NCI-H128 (cell line): Measurements from ENCODE around the gene FRMD5.
A peak's percentile ranks its signal among the peaks of the same experiment; 100 is the strongest.

ENCODE experiments used
- DNase-seq: peaks from one replicate; lab custom pipeline; 2025; ENCODE audit not compliant: unreplicated experiment; lab: John Stamatoyannopoulos, UW

Gene FRMD5

GRCh38 chr15:44096596-44096995, 98.5 kb downstream of the FRMD5 start:
- no peak for DNase-seq

DNA sequence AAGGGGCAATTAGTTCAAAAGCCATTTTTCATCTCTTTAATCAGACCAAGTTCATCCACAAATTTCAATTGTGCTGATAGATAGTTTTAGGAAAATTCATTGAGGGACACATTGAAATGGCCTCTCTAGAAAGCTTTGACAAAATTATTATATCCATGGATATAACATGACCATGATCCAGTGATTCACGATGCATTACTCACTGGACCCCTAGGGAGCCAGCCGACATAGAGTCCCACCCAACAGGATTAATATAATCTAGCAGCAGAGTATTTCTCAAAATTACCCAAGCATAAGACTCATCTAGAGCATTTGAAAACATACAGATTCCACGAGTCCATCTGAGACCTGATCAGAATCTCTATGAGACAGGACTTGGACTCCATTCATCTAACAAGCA, 100.3 kb downstream of the FRMD5 start:
- DNase-seq, result no peak

DNA sequence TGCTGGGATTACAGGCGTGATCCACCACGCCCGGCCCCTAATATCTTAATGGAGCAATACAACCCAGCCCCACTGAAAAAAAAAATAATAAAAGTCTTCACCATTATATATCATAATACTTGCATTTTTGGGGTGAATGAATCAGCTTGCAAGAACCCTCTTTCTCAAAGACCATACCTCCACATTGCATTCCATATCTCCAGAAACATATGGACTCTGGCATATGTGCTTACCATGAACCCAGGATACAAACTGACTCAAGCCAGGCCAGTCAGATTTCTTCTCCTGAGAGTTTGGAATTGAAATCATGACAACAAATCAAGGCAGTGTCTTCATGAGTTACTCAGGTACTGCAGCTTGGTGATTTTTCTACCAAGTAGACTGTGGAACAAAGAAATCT, 101.2 kb downstream of the FRMD5 start:
- DNase-seq, result no peak

DNA sequence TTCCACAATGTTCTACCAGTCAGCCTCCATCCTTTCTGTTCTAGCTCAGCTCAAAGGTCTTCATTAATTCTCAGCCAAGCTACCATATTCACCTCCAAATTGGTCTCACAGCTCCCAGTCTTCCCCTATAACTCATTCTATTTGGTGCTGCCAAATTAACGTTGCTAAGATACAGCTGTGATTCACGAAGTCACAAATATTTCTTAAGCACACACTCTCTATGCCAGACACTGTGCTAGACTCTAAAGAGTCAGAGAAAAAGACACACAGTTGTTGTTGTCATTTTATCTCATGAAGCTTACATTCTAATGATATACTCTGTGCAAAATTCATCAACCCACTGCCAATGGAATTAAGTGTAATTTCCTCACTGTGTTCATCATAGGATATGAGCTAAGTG, 102.8 kb downstream of the FRMD5 start:
- no peak for DNase-seq

- DNase-seq, result no peak
Observed at GRCh38 chr15:44087578-44088465, 107.2 kb downstream of the FRMD5 start.

- DNase-seq, result no peak
Observed at GRCh38 chr15:44084770-44085169, 110.3 kb downstream of the FRMD5 start.

DNA sequence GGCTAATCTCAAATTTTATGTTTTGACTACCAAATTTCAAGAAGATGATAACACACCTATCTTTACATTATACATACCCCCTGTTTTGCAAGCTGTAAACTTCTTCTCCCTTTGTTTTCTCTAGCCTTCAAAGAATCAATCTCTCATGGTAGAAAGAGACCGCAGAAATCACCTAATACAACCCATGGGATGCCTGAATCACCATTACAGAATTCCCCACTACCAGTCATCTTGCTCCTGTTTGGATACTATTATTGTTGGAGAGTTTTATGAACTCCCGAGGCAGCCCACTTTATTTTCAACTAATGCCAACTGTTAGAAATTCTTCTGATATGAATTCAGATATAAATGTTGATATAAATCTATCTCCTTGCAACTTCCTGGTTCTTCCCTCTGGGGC, 110.9 kb downstream of the FRMD5 start:
- DNase-seq, result no peak

- DNase-seq, result no peak
Observed at GRCh38 chr15:44082558-44083157, 112.4 kb downstream of the FRMD5 start.

DNA sequence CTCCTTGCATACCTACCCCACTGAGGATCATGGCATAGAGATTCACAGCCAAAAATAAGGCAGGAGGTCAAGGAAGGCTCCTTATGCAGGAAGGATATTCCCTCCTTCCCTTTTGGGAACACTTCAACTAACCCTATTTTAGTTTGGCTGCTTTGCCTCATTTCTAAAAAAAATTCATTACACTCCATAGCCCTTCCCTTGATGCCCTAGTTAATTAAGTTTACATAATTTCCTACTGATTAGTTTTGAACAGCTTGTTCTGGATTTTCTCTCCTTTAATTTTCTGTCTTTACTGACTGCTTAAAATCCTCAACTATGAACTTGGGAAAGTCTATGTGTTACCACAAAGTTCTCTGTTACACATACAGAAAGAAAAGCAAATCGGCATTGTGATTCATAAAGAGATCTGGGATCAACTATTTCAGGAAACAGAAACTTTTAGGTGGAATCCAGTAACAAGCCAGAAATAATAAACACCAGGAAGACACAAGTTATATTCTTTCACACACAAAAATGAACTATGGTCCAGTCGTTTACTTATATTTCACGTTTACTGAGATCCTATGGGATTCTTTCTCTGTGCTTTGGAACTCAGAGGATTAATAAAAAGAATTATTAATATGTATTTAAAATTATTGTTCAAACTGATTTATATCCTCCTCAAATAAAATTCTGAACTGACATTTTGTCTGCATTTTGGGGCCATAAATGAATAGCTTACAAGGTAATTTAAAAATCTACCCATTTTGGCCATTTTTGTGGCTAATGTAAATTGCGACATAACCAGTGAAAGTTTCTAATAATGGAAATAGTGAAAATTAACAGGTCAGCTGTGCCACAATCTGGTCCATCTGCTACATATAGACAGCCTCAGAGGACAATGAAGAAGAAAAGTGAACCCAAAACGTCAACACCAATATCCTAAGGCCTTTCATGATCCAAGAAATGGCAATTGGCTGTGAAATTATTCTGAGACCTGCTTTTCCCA, 113.8 kb downstream of the FRMD5 start:
- no peak for DNase-seq

DNA sequence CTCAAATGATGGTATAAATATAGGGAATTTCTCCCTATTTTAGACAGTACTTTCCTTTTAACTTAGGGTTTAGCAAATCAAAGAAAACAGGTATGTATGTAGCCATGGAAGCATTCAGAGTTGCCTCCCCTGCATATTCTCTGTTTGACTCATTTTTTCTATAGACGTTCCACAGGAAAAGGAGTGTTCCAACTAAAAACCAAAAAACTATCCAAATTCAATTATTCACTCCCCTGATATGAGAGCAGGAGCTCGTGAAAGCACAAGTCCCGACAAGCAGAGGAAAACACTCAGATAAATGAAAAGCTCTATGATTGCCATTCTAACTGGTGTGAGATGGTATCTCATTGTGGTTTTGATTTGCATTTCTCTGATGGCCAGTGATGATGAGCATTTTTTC, 119.5 kb downstream of the FRMD5 start:
- DNase-seq, result no peak

DNA sequence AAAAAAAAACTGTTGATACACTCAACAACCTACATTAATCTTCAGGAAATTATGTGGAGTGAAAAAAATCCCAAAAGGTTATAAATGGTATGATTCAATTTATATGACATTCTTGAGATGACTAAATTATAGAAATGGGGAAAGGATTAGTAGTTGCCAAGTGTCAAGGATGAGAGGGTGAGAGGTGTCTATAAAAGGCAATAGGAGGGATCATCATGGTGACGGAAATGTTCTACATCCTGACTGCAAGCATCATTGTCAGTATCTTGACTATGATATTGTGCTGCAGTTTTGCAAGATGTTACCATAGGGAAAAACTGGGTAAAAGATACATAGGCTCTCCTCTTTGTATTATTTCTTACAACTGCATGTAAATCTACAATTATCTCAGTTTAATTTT, 125.6 kb downstream of the FRMD5 start:
- DNase-seq, result no peak

DNA sequence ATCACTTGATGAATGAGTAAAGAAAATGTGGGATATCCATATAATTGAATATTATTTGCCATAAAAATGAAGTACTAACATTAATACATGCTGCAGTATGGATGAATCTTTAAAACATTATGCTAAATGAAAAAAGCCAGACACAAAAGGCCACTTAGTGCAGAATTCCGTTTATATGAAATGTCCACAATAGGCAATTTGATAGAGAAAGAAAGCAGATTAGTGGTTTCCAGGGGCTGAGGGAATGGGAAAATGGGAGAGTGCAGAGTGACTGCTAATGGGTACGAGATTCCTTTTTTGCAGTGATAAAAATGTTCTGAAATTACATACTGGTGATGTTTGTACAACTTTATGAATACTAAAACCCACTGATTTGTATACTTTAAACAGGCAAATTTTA, 126.7 kb downstream of the FRMD5 start:
- no peak for DNase-seq

DNA sequence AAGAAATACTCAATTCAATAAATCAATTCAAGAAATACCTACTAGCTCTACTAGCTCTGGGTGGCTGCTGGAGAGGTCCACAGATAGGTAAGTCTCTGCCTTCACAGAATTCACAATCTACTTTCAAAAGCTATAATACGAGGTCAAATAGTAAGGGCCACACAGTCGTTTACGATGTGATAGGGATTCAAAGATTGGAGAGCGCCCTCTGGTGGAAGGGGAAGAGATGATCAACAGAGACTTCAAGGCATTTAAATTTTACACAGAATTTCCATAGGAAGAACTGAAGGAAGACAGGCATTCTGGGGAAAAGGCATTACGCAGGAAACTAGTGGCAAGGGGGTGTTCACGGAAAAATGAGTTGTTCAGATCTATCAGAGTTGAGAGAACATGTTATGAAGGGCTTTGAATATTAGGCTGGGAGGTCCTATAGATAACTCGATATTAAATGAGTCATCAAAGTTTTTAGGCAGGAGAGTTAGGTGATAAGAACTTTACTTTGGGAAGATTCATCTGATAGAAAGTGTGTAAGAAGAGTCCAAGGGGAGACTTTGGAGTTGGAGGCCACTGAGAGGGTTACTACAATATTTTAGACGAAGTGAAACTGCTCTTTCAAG, 128.8 kb downstream of the FRMD5 start:
- DNase-seq, result peak; percentile 49

- no peak for DNase-seq
Observed at GRCh38 chr15:44064706-44065105, 130.4 kb downstream of the FRMD5 start.

DNA sequence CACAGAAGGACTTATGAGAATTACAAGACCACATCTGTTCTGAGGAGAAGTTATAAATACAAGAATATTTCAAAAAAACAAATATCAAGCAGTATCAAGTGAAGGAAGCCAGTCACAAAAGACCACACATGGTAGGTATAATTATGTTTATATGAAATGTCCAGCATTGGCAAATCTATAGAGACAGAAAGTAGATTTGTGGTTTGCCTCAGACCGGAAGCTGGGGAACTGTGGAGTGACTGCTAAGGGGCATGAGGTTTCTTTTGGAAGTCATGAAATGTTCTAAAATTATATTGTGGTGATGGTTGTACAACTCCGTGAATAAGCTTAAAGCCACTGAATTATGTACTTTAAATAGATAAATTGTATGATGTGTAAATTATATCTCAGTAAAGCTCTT, 136.9 kb downstream of the FRMD5 start:
- DNase-seq, result no peak

DNA sequence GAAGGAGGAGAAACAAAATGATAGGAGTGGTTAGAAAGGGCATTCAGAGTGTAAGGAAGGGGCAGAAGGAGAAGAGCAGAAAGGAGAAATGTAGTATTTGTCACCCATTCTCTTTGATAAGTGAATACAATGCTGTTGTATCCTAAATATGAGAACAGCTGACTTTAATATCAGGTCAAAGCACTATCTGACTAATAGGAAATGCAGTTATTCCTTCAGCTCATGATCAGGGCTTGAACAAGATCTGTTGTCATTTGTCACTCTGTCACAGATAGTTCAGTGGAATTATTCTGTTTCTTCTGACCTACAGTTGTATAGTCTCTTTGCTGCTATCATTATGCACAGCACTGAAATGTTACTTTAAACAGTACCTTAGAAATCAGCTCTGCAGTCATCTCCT, 149.4 kb downstream of the FRMD5 start:
- DNase-seq, result no peak

GRCh38 chr15:44045217-44045616, 149.9 kb downstream of the FRMD5 start:
- no peak for DNase-seq

GRCh38 chr15:44038755-44039191, 156.3 kb downstream of the FRMD5 start:
- no peak for DNase-seq

DNA sequence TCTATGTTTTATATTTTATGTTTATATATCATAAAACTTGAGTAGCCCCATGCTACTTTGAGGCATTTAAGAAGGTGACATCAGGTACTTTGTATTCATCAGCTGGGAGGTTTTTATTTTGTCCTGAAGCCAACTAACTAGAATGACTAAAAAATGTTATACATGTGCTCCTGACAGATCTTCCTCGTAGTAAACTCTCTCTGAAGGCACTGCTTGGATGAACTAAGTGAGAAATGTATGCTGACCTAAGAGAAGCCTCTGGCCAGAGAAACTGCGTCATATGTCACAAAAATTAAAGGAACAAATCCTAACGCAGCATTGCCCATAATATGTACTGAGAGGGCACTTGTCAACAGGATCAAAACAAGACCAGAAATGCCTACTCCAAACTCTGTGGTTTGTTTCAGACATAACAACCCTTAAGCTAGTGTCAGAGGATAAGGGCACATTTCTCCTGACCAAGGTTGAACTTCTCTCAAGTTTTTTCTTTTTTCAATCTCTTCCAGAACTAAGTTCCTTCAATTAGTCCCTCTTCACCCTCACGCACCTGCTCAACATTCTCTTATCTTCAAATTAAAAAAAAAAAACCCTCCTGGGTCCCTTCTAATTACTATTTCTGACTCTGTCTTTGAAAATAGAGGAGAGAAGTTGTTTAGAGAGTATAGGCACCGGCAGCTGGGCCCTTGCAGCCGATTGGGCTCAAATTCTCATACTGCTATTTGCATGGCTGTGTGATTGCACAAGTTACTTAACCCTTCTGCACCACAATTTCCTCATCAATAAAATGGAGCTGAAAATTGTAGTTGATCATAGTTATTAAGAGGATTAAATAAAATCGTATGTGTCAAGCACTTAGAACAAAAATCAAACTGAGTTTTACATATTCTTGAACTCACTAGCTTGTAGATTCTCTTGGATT, 159.0 kb downstream of the FRMD5 start:
- DNase-seq, result no peak
